Measurements from ENCODE around the gene CNTNAP2. TPM values are rescaled to one million over a fixed set of nuclear protein-coding genes. Genes with fewer than 3 reads are reported as not detected.

CNTNAP2 gene
- total RNA-seq, 1 experiment from 2014 or later = 60.0 TPM

DNA sequence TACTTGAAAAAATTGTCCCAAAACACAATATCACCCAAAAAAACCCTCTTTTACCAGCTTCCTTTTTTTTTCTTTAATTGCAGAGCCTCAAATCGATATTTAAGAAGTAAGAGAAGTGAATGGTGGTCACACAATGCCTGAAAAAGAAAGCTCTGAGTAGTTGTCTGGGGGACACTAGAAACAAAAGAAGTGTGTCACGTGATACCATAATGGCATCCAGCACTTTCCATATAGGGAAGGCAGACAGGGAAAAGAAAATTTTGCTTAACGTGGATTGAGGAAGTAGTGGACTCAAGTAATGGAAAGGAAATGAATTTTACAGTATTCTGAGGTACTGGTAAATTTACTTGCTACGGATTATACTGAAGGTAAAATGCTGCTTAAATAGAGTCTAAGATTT, 1708.1 kb downstream of the CNTNAP2 start:
- H3K36me3 ChIP-seq (ENCODE audit: insufficient read depth, low read length, poor library complexity, severe bottlenecking) = no peaks in the 10 kb centered on the region
- no peak overlapping the region for H3K27ac ChIP-seq (ENCODE audit: low read depth, low read length, poor library complexity, severe bottlenecking)
- POLR2A ChIA-PET (ENCODE audit: low non-redundant PET) = no interaction called here
- H3K27me3 ChIP-seq (replicated peaks; ENCODE audit: insufficient read depth, low read depth, low read length, poor library complexity) = no peaks in the 10 kb centered on the region
- no peak for DNase-seq (ENCODE audit: low spot score)
- intact Hi-C loops (cut with micrococcal nuclease; ENCODE audit: unreplicated experiment) = no loop called here
- H3K9me3 ChIP-seq (ENCODE audit: low read depth, low read length, poor library complexity, severe bottlenecking) = no peaks in the 10 kb centered on the region
- CTCF ChIA-PET = no interaction called here
- BruUV-seq (replicated peaks) = no TSS peak
- TF ChIP-seq, protein P1, sequence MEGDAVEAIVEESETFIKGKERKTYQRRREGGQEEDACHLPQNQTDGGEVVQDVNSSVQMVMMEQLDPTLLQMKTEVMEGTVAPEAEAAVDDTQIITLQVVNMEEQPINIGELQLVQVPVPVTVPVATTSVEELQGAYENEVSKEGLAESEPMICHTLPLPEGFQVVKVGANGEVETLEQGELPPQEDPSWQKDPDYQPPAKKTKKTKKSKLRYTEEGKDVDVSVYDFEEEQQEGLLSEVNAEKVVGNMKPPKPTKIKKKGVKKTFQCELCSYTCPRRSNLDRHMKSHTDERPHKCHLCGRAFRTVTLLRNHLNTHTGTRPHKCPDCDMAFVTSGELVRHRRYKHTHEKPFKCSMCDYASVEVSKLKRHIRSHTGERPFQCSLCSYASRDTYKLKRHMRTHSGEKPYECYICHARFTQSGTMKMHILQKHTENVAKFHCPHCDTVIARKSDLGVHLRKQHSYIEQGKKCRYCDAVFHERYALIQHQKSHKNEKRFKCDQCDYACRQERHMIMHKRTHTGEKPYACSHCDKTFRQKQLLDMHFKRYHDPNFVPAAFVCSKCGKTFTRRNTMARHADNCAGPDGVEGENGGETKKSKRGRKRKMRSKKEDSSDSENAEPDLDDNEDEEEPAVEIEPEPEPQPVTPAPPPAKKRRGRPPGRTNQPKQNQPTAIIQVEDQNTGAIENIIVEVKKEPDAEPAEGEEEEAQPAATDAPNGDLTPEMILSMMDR (conservative IDR thresholded peaks at IDR 0.05; ENCODE audit: low read depth, low read length) = no peak
- no peak for TF ChIP-seq EZH2 (IDR thresholded peaks at IDR 0.05; ENCODE audit: borderline replicate concordance, low read depth, low read length, poor library complexity, severe bottlenecking)
- no peaks in the 10 kb centered on the region for H3K4me1 ChIP-seq (ENCODE audit: insufficient read depth, low read length, poor library complexity, severe bottlenecking)
- no peak overlapping the region for H3K4me3 ChIP-seq (ENCODE audit: low read depth, low read length, poor library complexity, severe bottlenecking)

DNA sequence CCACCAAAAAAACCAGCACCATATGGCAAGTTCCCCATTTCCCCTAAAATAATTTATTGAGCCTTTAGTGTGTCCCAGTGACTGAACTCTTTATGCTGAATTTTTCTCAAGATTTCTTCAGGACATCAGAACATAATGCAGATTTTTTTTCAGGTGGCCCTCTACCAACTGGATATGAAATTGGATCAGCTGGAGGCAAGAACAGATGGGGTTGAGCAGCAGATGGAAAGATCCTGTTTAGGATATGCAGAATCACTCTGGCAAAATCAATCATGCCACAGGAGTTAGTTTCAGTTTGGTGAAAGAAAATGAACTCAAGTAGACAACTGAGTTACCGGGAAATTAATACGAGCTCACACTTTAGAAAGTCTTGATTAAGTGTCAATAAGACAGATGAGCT, 1712.4 kb downstream of the CNTNAP2 start:
- POLR2A ChIA-PET (ENCODE audit: low non-redundant PET) = no interaction called here
- intact Hi-C loops (cut with micrococcal nuclease; ENCODE audit: unreplicated experiment) = no loop called here
- BruUV-seq (replicated peaks) = no TSS peak

DNA sequence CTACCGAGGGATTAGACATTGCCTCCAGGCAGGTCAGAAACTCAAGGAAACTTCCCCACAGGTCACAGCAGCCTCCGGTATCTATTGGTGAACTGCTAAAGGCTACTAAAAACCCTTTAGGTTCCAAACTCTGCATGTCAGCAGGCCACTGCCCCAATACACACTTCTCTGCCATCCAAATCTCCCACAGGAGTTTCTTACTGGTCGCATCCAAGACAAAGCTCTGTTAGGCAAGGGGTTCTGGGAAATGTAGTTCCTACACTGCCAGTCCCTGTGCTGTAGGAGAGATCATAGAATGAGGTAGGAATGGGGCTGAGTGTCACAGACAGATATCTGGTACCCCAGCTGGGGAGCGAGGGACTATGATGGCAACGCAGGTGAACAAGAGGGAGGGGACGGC, 1717.0 kb downstream of the CNTNAP2 start:
- DNase-seq (ENCODE audit: low spot score) = no peak
- Histone ChIP-seq H3K4me1 (ENCODE audit: insufficient read depth, low read length, poor library complexity, severe bottlenecking) (no peaks in the 10 kb centered on the region), H3K27me3 (replicated peaks; ENCODE audit: insufficient read depth, low read depth, low read length, poor library complexity) (no peaks in the 10 kb centered on the region), H3K9me3 (ENCODE audit: low read depth, low read length, poor library complexity, severe bottlenecking) (no peaks in the 10 kb centered on the region), H3K27ac (ENCODE audit: low read depth, low read length, poor library complexity, severe bottlenecking) (no peak overlapping the region), H3K36me3 (ENCODE audit: insufficient read depth, low read length, poor library complexity, severe bottlenecking) (no peaks in the 10 kb centered on the region), H3K4me3 (ENCODE audit: low read depth, low read length, poor library complexity, severe bottlenecking) (no peak overlapping the region)
- intact Hi-C loops (cut with micrococcal nuclease; ENCODE audit: unreplicated experiment) = no loop called here
- ChIA-PET POLR2A (ENCODE audit: low non-redundant PET) (no interaction called here), CTCF (no interaction called here)
- BruUV-seq (replicated peaks) = no TSS peak
- no peak for TF ChIP-seq EZH2 (IDR thresholded peaks at IDR 0.05; ENCODE audit: borderline replicate concordance, low read depth, low read length, poor library complexity, severe bottlenecking)
- TF ChIP-seq, protein P1 (conservative IDR thresholded peaks at IDR 0.05; ENCODE audit: low read depth, low read length) = no peak

More for the DNA sequence above, 1712.4 kb downstream of the CNTNAP2 start:
- no peak for DNase-seq (ENCODE audit: low spot score)
- no peaks in the 10 kb centered on the region for H3K9me3 ChIP-seq (ENCODE audit: low read depth, low read length, poor library complexity, severe bottlenecking)
- H3K36me3 ChIP-seq (ENCODE audit: insufficient read depth, low read length, poor library complexity, severe bottlenecking) = no peaks in the 10 kb centered on the region
- CTCF ChIA-PET = no interaction called here
- H3K27ac ChIP-seq (ENCODE audit: low read depth, low read length, poor library complexity, severe bottlenecking) = no peak overlapping the region
- no peaks in the 10 kb centered on the region for H3K4me1 ChIP-seq (ENCODE audit: insufficient read depth, low read length, poor library complexity, severe bottlenecking)
- H3K4me3 ChIP-seq (ENCODE audit: low read depth, low read length, poor library complexity, severe bottlenecking) = no peak overlapping the region
- TF ChIP-seq, protein P1 (conservative IDR thresholded peaks at IDR 0.05; ENCODE audit: low read depth, low read length) = no peak
- TF ChIP-seq EZH2 (IDR thresholded peaks at IDR 0.05; ENCODE audit: borderline replicate concordance, low read depth, low read length, poor library complexity, severe bottlenecking) = no peak
- H3K27me3 ChIP-seq (replicated peaks; ENCODE audit: insufficient read depth, low read depth, low read length, poor library complexity) = no peaks in the 10 kb centered on the region
